ENCODE measurements around the gene AFG1L.

Gene AFG1L

GRCh38 chr6:108353853-108354252 is 59.0 kb downstream of the AFG1L start:
- no peak overlapping the region for H3K4me3 ChIP-seq (ENCODE audit: low read length)
- no peak for TF ChIP-seq CTCF (conservative IDR thresholded peaks at IDR 0.05; ENCODE audit: low read depth, low read length)
- no peak for DNase-seq (ENCODE audit: low read depth)

GRCh38 chr6:108355120-108355519 is 60.3 kb downstream of the AFG1L start:
- no peak overlapping the region for H3K4me3 ChIP-seq (ENCODE audit: low read length)
- no peak for DNase-seq (ENCODE audit: low read depth)
- no peak for TF ChIP-seq CTCF (conservative IDR thresholded peaks at IDR 0.05; ENCODE audit: low read depth, low read length)

- H3K4me3 ChIP-seq (ENCODE audit: low read length), result no peak overlapping the region
- TF ChIP-seq CTCF (conservative IDR thresholded peaks at IDR 0.05; ENCODE audit: low read depth, low read length), result no peak
- DNase-seq (ENCODE audit: low read depth), result no peak
Measured at GRCh38 chr6:108355890-108356289, 61.0 kb downstream of the AFG1L start.

GRCh38 chr6:108359901-108360882 is 65.3 kb downstream of the AFG1L start:
- no peak for DNase-seq (ENCODE audit: low read depth)
- peak; percentile 22 for TF ChIP-seq CTCF (conservative IDR thresholded peaks at IDR 0.05; ENCODE audit: low read depth, low read length)
- H3K4me3 ChIP-seq (ENCODE audit: low read length), result no peak overlapping the region

- no peak for TF ChIP-seq CTCF (conservative IDR thresholded peaks at IDR 0.05; ENCODE audit: low read depth, low read length)
- H3K4me3 ChIP-seq (ENCODE audit: low read length), result no peak overlapping the region
- DNase-seq (ENCODE audit: low read depth), result no peak
Measured at GRCh38 chr6:108360919-108361311, 66.1 kb downstream of the AFG1L start.

GRCh38 chr6:108361312-108361932 is 66.6 kb downstream of the AFG1L start:
- TF ChIP-seq CTCF (conservative IDR thresholded peaks at IDR 0.05; ENCODE audit: low read depth, low read length), result no peak
- H3K4me3 ChIP-seq (ENCODE audit: low read length), result no peak overlapping the region
- DNase-seq (ENCODE audit: low read depth), result no peak
